DOHH2 (cell line): ENCODE measurements around the gene SIM1.

ENCODE experiments used
- H3F3A ChIP-seq: fragments of 200-600 bp; sonication (generic), shearing (Covaris generic); 2 replicates; pipeline ENCODE4 v1.6.0; 2016; ENCODE audit warnings: antibody characterized with exemption, mild to moderate bottlenecking; ENCODE audit not compliant: control insufficient read depth, insufficient read depth
- H3K27ac ChIP-seq: fragments of 200-600 bp; sonication (generic); 2 replicates; pipeline ENCODE4 v1.5.1; 2014; ENCODE audit warnings: low read depth, mild to moderate bottlenecking, low read length, moderate library complexity
- H3K27me3 ChIP-seq: fragments of 200-600 bp; sonication (generic); 2 replicates; pipeline ENCODE4 v1.6.1; 2014; ENCODE audit warnings: mild to moderate bottlenecking, low read length, mixed read lengths; ENCODE audit not compliant: control insufficient read depth
- H3K36me3 ChIP-seq: fragments of 200-600 bp; sonication (generic); 2 replicates; pipeline ENCODE4 v1.6.1; 2014; ENCODE audit warnings: mild to moderate bottlenecking, low read length, moderate library complexity, mixed read lengths; ENCODE audit not compliant: control insufficient read depth
- H3K4me1 ChIP-seq: fragments of 200-600 bp; sonication (generic); 2 replicates; pipeline ENCODE4 v1.6.1; 2014; ENCODE audit warnings: mild to moderate bottlenecking, low read length, mixed read lengths; ENCODE audit not compliant: control insufficient read depth
- H3K4me2 ChIP-seq: fragments of 200-600 bp; sonication (generic); 2 replicates; pipeline ENCODE4 v1.6.0; 2014; ENCODE audit warnings: mild to moderate bottlenecking, low read length, moderate library complexity
- H3K4me3 ChIP-seq: fragments of 200-600 bp; sonication (generic); 2 replicates; pipeline ENCODE4 v1.5.1; 2014; ENCODE audit warnings: mild to moderate bottlenecking, low read length, mixed read lengths
- H3K79me2 ChIP-seq: fragments of 200-600 bp; sonication (generic); 2 replicates; pipeline ENCODE4 v1.6.1; 2014; ENCODE audit warnings: mild to moderate bottlenecking, low read length, mixed read lengths; ENCODE audit not compliant: control insufficient read depth
- H3K9me2 ChIP-seq: fragments of 200-600 bp; sonication (generic); replicated peaks from 2 replicates; pipeline ENCODE4 v1.6.1; 2014; ENCODE audit warnings: mild to moderate bottlenecking, low read length, mixed read lengths; ENCODE audit not compliant: control insufficient read depth
- H3K9me3 ChIP-seq: fragments of 200-600 bp; sonication (generic); 2 replicates; pipeline ENCODE4 v1.6.1; 2014; ENCODE audit warnings: antibody characterized with exemption, low read length, mixed read lengths; ENCODE audit not compliant: control insufficient read depth, insufficient read depth
- H4K20me1 ChIP-seq: fragments of 200-600 bp; sonication (generic); 2 replicates; pipeline ENCODE4 v1.6.0; 2014; ENCODE audit warnings: low read depth, mild to moderate bottlenecking, antibody characterized with exemption, low read length, moderate library complexity; ENCODE audit not compliant: control insufficient read depth, insufficient read depth
- EZH2phosphoT487 ChIP-seq: fragments of 200-600 bp; sonication (generic); IDR thresholded peaks from 2 replicates; pipeline ENCODE4 v1.6.1; 2017; ENCODE audit warnings: borderline replicate concordance, mild to moderate bottlenecking, antibody characterized with exemption, low read length, moderate library complexity, mixed read lengths
- TF ChIP-seq, protein P1 (sequence below): fragments of 200-600 bp; sonication (generic); IDR thresholded peaks from one replicate; pipeline ENCODE4 v1.5.1; 2014; ENCODE audit warnings: antibody characterized with exemption, mild to moderate bottlenecking, low read depth, low read length; ENCODE audit not compliant: poor library complexity, severe bottlenecking

The SIM1 gene

DNA sequence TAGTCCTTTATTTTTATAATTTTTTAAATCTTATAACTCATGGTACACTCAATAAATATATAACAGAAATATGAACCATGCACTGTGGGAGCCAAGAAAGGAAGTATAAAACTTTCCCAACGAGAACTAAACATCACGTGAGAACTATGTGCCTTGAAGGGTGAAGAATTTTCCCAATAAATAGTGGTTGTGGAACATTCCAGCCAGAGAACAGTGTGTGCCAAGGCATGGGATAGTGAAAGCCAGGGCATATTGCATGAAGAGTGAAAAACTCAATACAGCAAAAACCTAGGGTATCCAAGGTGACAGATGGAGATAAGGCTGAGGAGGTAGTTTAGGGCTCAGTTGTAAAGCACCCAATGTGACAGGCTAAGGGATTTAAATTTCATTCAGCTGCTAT lies 86.1 kb downstream of the SIM1 start:
- Histone ChIP-seq H3K27ac (no peak overlapping the region), H3K4me2 (no peak overlapping the region), H4K20me1 (no peaks in the 10 kb centered on the region), H3K9me3 (no peaks in the 10 kb centered on the region), H3K4me3 (no peak overlapping the region), H3K79me2 (no peaks in the 10 kb centered on the region), H3F3A (no peaks in the 10 kb centered on the region), H3K4me1 (no peaks in the 10 kb centered on the region), H3K36me3 (no peaks in the 10 kb centered on the region), H3K27me3 (no peaks in the 10 kb centered on the region), H3K9me2 (no peaks in the 10 kb centered on the region)
- TF ChIP-seq EZH2phosphoT487 = no peak
- TF ChIP-seq, protein P1, sequence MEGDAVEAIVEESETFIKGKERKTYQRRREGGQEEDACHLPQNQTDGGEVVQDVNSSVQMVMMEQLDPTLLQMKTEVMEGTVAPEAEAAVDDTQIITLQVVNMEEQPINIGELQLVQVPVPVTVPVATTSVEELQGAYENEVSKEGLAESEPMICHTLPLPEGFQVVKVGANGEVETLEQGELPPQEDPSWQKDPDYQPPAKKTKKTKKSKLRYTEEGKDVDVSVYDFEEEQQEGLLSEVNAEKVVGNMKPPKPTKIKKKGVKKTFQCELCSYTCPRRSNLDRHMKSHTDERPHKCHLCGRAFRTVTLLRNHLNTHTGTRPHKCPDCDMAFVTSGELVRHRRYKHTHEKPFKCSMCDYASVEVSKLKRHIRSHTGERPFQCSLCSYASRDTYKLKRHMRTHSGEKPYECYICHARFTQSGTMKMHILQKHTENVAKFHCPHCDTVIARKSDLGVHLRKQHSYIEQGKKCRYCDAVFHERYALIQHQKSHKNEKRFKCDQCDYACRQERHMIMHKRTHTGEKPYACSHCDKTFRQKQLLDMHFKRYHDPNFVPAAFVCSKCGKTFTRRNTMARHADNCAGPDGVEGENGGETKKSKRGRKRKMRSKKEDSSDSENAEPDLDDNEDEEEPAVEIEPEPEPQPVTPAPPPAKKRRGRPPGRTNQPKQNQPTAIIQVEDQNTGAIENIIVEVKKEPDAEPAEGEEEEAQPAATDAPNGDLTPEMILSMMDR = no peak

DNA sequence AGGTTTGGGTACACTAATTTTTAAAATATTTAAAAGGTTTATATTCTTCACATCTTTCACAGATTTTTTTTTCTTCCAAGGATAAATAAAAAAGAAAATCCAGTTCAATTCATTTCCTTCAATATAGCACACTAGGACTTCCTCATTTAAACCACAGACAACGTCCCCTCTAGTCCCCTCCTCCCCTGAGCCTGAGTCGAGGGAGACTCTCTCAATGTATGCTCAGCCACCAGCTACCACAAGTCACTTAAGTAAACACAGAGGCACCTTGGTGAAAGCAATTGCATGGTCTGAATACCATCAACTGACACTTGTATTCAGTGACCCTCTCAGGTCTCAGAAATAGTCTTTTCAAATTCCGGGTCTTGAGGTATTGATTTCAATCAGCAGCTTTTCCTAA lies 88.6 kb downstream of the SIM1 start:
- TF ChIP-seq EZH2phosphoT487 = no peak
- TF ChIP-seq, protein P1 = no peak
- Histone ChIP-seq H3K4me2 (no peak overlapping the region), H3K36me3 (no peaks in the 10 kb centered on the region), H3K9me2 (no peaks in the 10 kb centered on the region), H3K27ac (no peak overlapping the region), H4K20me1 (no peaks in the 10 kb centered on the region), H3K79me2 (no peaks in the 10 kb centered on the region), H3K9me3 (no peaks in the 10 kb centered on the region), H3K27me3 (no peaks in the 10 kb centered on the region), H3K4me1 (no peaks in the 10 kb centered on the region), H3K4me3 (no peak overlapping the region), H3F3A (no peaks in the 10 kb centered on the region)

DNA sequence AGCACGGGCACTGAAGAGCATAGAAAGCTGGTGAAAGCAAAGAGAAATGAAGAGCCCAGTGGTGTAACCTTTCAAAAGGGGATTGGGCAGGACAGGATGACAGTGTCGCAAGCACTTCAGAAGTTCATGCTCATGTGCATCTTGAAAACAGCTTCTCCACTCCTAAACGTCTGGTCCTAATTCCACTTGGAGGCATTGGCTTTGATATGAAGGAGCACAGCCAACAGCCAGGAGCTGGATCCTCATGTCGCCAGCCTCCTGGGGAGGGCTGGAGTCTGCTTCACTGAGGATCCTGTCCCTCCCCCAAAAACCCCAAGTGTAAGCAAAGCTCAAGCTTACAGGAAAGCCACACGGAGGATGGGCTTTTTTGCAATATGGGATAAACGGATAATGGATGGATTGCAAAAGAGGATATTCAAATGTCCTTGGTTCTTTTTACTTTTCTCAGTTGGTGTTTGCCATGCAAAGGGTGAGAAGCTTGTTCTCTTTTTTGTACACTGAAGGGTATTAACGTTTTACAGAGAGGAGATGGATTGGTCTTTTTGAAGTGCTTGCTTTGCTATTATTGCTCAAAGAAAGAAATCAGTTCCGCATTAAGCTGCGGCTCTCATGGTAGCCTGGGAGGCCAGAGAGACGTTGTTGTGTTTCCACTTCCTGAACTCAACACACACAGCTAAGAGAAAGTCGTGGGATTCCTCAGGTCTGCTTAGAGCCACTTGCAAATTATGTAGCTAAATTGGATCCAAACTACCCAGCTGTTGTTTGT lies 92.2 kb downstream of the SIM1 start:
- Histone ChIP-seq H3K4me3 (no peak overlapping the region), H3K4me2 (no peak overlapping the region), H3K9me2 (no peaks in the 10 kb centered on the region), H3K36me3 (no peaks in the 10 kb centered on the region), H4K20me1 (no peaks in the 10 kb centered on the region), H3K27me3 (no peaks in the 10 kb centered on the region), H3F3A (no peaks in the 10 kb centered on the region), H3K9me3 (no peaks in the 10 kb centered on the region), H3K4me1 (no peaks in the 10 kb centered on the region), H3K79me2 (no peaks in the 10 kb centered on the region), H3K27ac (no peak overlapping the region)
- TF ChIP-seq, protein P1 = no peak
- TF ChIP-seq EZH2phosphoT487 = no peak
